Measurements from ENCODE around the gene RAD54L2.
"Not testable (repeated sequence)": the region's sequence is repeated elsewhere in the genome, so short reads cannot be mapped to it uniquely, and the experiment has no call there.

Gene RAD54L2

DNA sequence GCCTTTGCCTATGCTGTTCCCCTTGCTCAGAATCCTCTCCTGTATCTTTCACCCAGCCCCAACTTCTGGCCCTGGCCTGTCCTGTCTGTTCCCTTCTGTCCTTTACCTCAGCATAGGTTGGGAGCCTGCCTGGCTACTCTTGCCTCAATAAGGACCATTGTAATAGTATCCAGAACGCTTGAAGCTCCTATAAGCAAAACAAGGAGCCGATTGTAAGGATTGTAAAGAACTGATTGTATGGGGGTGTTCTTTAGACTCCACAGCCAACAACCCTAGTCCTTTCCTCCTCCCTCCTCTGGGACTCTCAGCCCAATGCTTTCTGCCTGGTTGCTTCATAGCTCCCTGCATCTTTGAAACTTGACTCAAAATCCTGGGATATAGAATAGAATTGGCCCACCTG is 18.7 kb upstream of the RAD54L2 start:
- no peak overlapping the region for H3K27ac ChIP-seq (ENCODE audit: low read depth, low read length)
- no peaks in the 10 kb centered on the region for H3K9me3 ChIP-seq (ENCODE audit: control insufficient read depth, insufficient read depth, low read length)
- H3K27me3 ChIP-seq (ENCODE audit: control insufficient read depth, insufficient read depth, low read length) = no peaks in the 10 kb centered on the region
- H3K36me3 ChIP-seq (ENCODE audit: control insufficient read depth, insufficient read depth, low read length) = no peaks in the 10 kb centered on the region
- no peak overlapping the region for H3K4me3 ChIP-seq (ENCODE audit: low read depth, low read length)
- H3K4me1 ChIP-seq (ENCODE audit: control insufficient read depth, insufficient read depth, low read length) = no peaks in the 10 kb centered on the region
- H3K9ac ChIP-seq (ENCODE audit: low read depth, low read length) = no peak overlapping the region

DNA sequence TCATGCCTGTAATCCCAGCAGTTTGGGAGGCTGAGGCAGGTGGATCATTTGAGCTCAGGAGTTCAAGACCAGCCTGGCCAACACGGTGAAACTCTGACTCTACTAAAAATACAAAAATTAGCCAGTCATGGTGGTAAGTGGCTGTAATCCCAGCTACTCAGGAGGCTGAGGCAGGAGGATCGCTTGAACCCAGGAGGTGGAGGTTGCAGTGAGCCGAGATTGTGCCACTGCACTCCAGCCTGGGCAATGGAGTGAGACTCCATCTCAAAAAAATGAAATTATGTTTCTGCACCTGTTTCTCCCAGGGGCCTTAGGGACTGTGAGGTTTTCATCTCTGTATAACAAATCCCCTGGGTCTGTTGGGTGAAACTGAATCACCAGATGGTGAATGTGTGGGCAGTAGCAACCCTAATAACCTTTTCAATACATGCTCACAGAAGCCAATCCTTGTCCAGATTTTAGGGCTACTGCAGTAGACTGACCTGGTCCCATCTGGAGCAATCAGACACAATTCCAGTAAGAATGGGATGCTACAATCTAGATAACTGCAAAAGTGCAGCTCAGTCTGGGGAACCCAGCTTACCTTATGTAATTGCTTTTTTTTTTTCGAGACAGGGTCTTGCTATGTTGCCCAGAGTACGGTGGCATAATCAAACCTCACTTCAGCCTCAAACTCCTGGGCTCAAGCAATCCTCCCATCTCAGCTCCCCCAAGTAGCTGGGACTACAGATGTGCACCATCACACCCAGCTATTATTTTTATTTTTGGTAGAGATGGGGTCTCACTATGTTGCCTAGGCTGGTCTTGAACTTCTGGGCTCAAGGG is 17.4 kb upstream of the RAD54L2 start:
- H3K36me3 ChIP-seq (ENCODE audit: control insufficient read depth, insufficient read depth, low read length); H3K4me1 ChIP-seq (ENCODE audit: control insufficient read depth, insufficient read depth, low read length); H3K27me3 ChIP-seq (ENCODE audit: control insufficient read depth, insufficient read depth, low read length); H3K4me3 ChIP-seq (ENCODE audit: low read depth, low read length); H3K9ac ChIP-seq (ENCODE audit: low read depth, low read length); H3K9me3 ChIP-seq (ENCODE audit: control insufficient read depth, insufficient read depth, low read length); H3K27ac ChIP-seq (ENCODE audit: low read depth, low read length): not testable (repeated sequence)

- Histone ChIP-seq H3K9ac (ENCODE audit: low read depth, low read length) (no peak overlapping the region), H3K9me3 (ENCODE audit: control insufficient read depth, insufficient read depth, low read length) (no peaks in the 10 kb centered on the region), H3K4me1 (ENCODE audit: control insufficient read depth, insufficient read depth, low read length) (no peaks in the 10 kb centered on the region), H3K27ac (ENCODE audit: low read depth, low read length) (no peak overlapping the region), H3K36me3 (ENCODE audit: control insufficient read depth, insufficient read depth, low read length) (no peaks in the 10 kb centered on the region), H3K4me3 (ENCODE audit: low read depth, low read length) (no peak overlapping the region), H3K27me3 (ENCODE audit: control insufficient read depth, insufficient read depth, low read length) (no peaks in the 10 kb centered on the region)
Observed at GRCh38 chr3:51522273-51522962, 16.1 kb upstream of the RAD54L2 start.

- not testable (repeated sequence) for H3K27me3 ChIP-seq (ENCODE audit: control insufficient read depth, insufficient read depth, low read length); H3K36me3 ChIP-seq (ENCODE audit: control insufficient read depth, insufficient read depth, low read length); H3K9ac ChIP-seq (ENCODE audit: low read depth, low read length); H3K27ac ChIP-seq (ENCODE audit: low read depth, low read length); H3K4me3 ChIP-seq (ENCODE audit: low read depth, low read length); H3K9me3 ChIP-seq (ENCODE audit: control insufficient read depth, insufficient read depth, low read length); H3K4me1 ChIP-seq (ENCODE audit: control insufficient read depth, insufficient read depth, low read length)
Observed at GRCh38 chr3:51524874-51525273, 13.6 kb upstream of the RAD54L2 start.

GRCh38 chr3:51530485-51530884 is 8.0 kb upstream of the RAD54L2 start:
- no peaks in the 10 kb centered on the region for H3K4me1 ChIP-seq (ENCODE audit: control insufficient read depth, insufficient read depth, low read length)
- no peak overlapping the region for H3K27ac ChIP-seq (ENCODE audit: low read depth, low read length)
- H3K4me3 ChIP-seq (ENCODE audit: low read depth, low read length) = no peak overlapping the region
- no peaks in the 10 kb centered on the region for H3K27me3 ChIP-seq (ENCODE audit: control insufficient read depth, insufficient read depth, low read length)
- no peaks in the 10 kb centered on the region for H3K36me3 ChIP-seq (ENCODE audit: control insufficient read depth, insufficient read depth, low read length)
- H3K9ac ChIP-seq (ENCODE audit: low read depth, low read length) = no peak overlapping the region
- H3K9me3 ChIP-seq (ENCODE audit: control insufficient read depth, insufficient read depth, low read length) = no peaks in the 10 kb centered on the region

GRCh38 chr3:51535146-51536019 is 3.1 kb upstream of the RAD54L2 start:
- Histone ChIP-seq H3K9ac (ENCODE audit: low read depth, low read length) (no peak overlapping the region), H3K4me3 (ENCODE audit: low read depth, low read length) (no peak overlapping the region), H3K9me3 (ENCODE audit: control insufficient read depth, insufficient read depth, low read length) (no peaks in the 10 kb centered on the region), H3K4me1 (ENCODE audit: control insufficient read depth, insufficient read depth, low read length) (peaks cover 4% of the 10 kb centered on the region; the same call in 1 of the 2 replicates), H3K27me3 (ENCODE audit: control insufficient read depth, insufficient read depth, low read length) (no peaks in the 10 kb centered on the region), H3K36me3 (ENCODE audit: control insufficient read depth, insufficient read depth, low read length) (no peaks in the 10 kb centered on the region), H3K27ac (ENCODE audit: low read depth, low read length) (no peak overlapping the region)

GRCh38 chr3:51537631-51538030 is 888 bp upstream of the RAD54L2 start:
- not testable (repeated sequence) for H3K4me1 ChIP-seq (ENCODE audit: control insufficient read depth, insufficient read depth, low read length); H3K27me3 ChIP-seq (ENCODE audit: control insufficient read depth, insufficient read depth, low read length); H3K27ac ChIP-seq (ENCODE audit: low read depth, low read length); H3K9me3 ChIP-seq (ENCODE audit: control insufficient read depth, insufficient read depth, low read length)
- H3K9ac ChIP-seq (ENCODE audit: low read depth, low read length) = 0 out of 2 replicates have a peak overlapping the region, but pooled peaks have one; percentile 92
- H3K4me3 ChIP-seq (ENCODE audit: low read depth, low read length) = peak overlapping the region; percentile 98
- peaks cover 11% of the 10 kb centered on the region for H3K36me3 ChIP-seq (ENCODE audit: control insufficient read depth, insufficient read depth, low read length)

DNA sequence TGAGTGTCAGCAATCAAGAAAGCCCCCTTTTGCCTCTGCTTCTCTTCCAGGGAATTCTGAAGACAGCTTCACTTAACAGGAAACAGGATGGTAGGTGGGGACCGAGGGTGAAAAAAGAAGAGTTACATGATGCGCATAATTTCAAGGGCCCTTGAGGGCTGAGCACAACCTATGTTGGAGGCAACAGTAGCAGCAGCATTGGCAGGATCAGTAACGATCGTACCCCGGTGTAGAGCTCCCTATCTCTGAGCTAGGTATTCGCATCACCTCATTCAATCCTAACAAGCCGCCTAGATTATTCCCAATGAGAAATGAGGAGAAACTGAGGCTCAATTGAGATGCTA is 432 bp upstream of the RAD54L2 start:
- H3K36me3 ChIP-seq (ENCODE audit: control insufficient read depth, insufficient read depth, low read length) = peaks cover 14% of the 10 kb centered on the region
- peaks cover 4% of the 10 kb centered on the region; the same call in 1 of the 2 replicates for H3K4me1 ChIP-seq (ENCODE audit: control insufficient read depth, insufficient read depth, low read length)
- H3K27me3 ChIP-seq (ENCODE audit: control insufficient read depth, insufficient read depth, low read length) = no peaks in the 10 kb centered on the region
- H3K27ac ChIP-seq (ENCODE audit: low read depth, low read length) = peak overlapping the region; percentile 91
- no peaks in the 10 kb centered on the region for H3K9me3 ChIP-seq (ENCODE audit: control insufficient read depth, insufficient read depth, low read length)
- H3K9ac ChIP-seq (ENCODE audit: low read depth, low read length) = peak overlapping the region; percentile 92
- H3K4me3 ChIP-seq (ENCODE audit: low read depth, low read length) = peak overlapping the region; percentile 98

- peak overlapping the region; percentile 91 for H3K27ac ChIP-seq (ENCODE audit: low read depth, low read length)
Observed at GRCh38 chr3:51539291-51539941, 897 bp downstream of the RAD54L2 start.

GRCh38 chr3:51542596-51542995 is 4.1 kb downstream of the RAD54L2 start:
- not testable (repeated sequence) for H3K27me3 ChIP-seq (ENCODE audit: control insufficient read depth, insufficient read depth, low read length); H3K9ac ChIP-seq (ENCODE audit: low read depth, low read length); H3K4me3 ChIP-seq (ENCODE audit: low read depth, low read length); H3K4me1 ChIP-seq (ENCODE audit: control insufficient read depth, insufficient read depth, low read length); H3K9me3 ChIP-seq (ENCODE audit: control insufficient read depth, insufficient read depth, low read length); H3K27ac ChIP-seq (ENCODE audit: low read depth, low read length)
- H3K36me3 ChIP-seq (ENCODE audit: control insufficient read depth, insufficient read depth, low read length) = peaks cover 20% of the 10 kb centered on the region

More at GRCh38 chr3:51539291-51539941, 897 bp downstream of the RAD54L2 start:
- peaks cover 20% of the 10 kb centered on the region for H3K36me3 ChIP-seq (ENCODE audit: control insufficient read depth, insufficient read depth, low read length)
- H3K9ac ChIP-seq (ENCODE audit: low read depth, low read length) = peak overlapping the region; percentile 92
- H3K27me3 ChIP-seq (ENCODE audit: control insufficient read depth, insufficient read depth, low read length) = no peaks in the 10 kb centered on the region
- peaks cover 4% of the 10 kb centered on the region; the same call in 1 of the 2 replicates for H3K4me1 ChIP-seq (ENCODE audit: control insufficient read depth, insufficient read depth, low read length)
- no peaks in the 10 kb centered on the region for H3K9me3 ChIP-seq (ENCODE audit: control insufficient read depth, insufficient read depth, low read length)
- peak overlapping the region; percentile 98 for H3K4me3 ChIP-seq (ENCODE audit: low read depth, low read length)
